Smooth muscle cell (in vitro differentiated cells): ENCODE data around the gene SUPV3L1. TPM values are rescaled to one million over a fixed set of nuclear protein-coding genes. Genes with fewer than 3 reads are reported as not detected.
A peak's percentile ranks its signal among the peaks of the same experiment; 100 is the strongest.

Source experiments
- DNase-seq: peaks from one replicate; lab custom pipeline; 2025; ENCODE audit not compliant: unreplicated experiment; lab: John Stamatoyannopoulos, UW
- H2AFZ ChIP-seq: fragments of 200-600 bp; sonication (generic); 2 replicates; pipeline ENCODE4 v1.6.0; 2016; ENCODE audit warnings: antibody characterized with exemption, low read depth, mild to moderate bottlenecking
- H3F3A ChIP-seq: fragments of 200-600 bp; sonication (generic); 2 replicates; pipeline ENCODE4 v1.6.0; 2017; ENCODE audit warnings: antibody characterized with exemption, low read depth
- H3K27ac ChIP-seq: fragments of 200-600 bp; sonication (generic); 2 replicates; pipeline ENCODE4 v1.5.1; 2016; ENCODE audit warnings: low read depth, mild to moderate bottlenecking
- H3K27me3 ChIP-seq: fragments of 200-600 bp; sonication (generic); 2 replicates; pipeline ENCODE4 v1.6.1; 2016; ENCODE audit warnings: low read depth, mild to moderate bottlenecking
- H3K36me3 ChIP-seq: fragments of 200-600 bp; sonication (generic); 2 replicates; pipeline ENCODE4 v1.5.1; 2016; ENCODE audit warnings: low read depth
- H3K4me1 ChIP-seq: fragments of 200-600 bp; sonication (generic); 2 replicates; pipeline ENCODE4 v1.5.1; 2016; ENCODE audit warnings: low read depth
- H3K4me2 ChIP-seq: fragments of 200-600 bp; sonication (generic); 2 replicates; pipeline ENCODE4 v1.6.0; 2016; ENCODE audit warnings: mild to moderate bottlenecking
- H3K4me3 ChIP-seq: fragments of 200-600 bp; sonication (generic); 2 replicates; pipeline ENCODE4 v1.5.1; 2016; ENCODE audit warnings: mild to moderate bottlenecking
- H3K79me2 ChIP-seq: fragments of 200-600 bp; sonication (generic); 2 replicates; pipeline ENCODE4 v1.6.0; 2016; ENCODE audit warnings: low read depth, mild to moderate bottlenecking
- H3K9ac ChIP-seq: fragments of 200-600 bp; sonication (generic); 2 replicates; pipeline ENCODE4 v1.6.0; 2016; ENCODE audit warnings: low read depth
- H3K9me3 ChIP-seq: fragments of 200-600 bp; sonication (generic); replicated peaks from 2 replicates; pipeline ENCODE4 v1.5.1; 2016; ENCODE audit warnings: low read depth
- H4K20me1 ChIP-seq: fragments of 200-600 bp; sonication (generic); 2 replicates; pipeline ENCODE4 v1.6.0; 2016; ENCODE audit warnings: low read depth
- WGBS: methylation state at CpG from one replicate; pipeline ENCODE4 v1.1.7; 2016; ENCODE audit warnings: low lambda C conversion rate; 5-methylcytosine and 5-hydroxymethylcytosine counted together
- polyA plus RNA-seq: library from polyadenylated mRNA; unstranded; fragments of >200 nt; fragmentation: Nextera tagmentation; extraction: Ambion mirVana; gene quantifications from 2 replicates; pipeline ENCODE4 v1.2.1, GENCODE V29; 2016
- total RNA-seq: library from RNA; depleted of rRNA; stranded (reverse); fragments of >200 nt; gene quantifications from 2 replicates; pipeline ENCODE4 v1.2.3, GENCODE V29; 2014
- TF ChIP-seq, protein P1 (sequence below): fragments of 200-600 bp; sonication (generic); IDR thresholded peaks from 2 replicates; pipeline ENCODE4 v1.5.1; 2017; ENCODE audit warnings: borderline replicate concordance, mild to moderate bottlenecking, antibody characterized with exemption; ENCODE audit not compliant: insufficient read depth, poor library complexity, severe bottlenecking

SUPV3L1 gene
- total and polyA plus RNA-seq, 2 experiments from 2014 or later, result 21.0 to 32.6 TPM

DNA sequence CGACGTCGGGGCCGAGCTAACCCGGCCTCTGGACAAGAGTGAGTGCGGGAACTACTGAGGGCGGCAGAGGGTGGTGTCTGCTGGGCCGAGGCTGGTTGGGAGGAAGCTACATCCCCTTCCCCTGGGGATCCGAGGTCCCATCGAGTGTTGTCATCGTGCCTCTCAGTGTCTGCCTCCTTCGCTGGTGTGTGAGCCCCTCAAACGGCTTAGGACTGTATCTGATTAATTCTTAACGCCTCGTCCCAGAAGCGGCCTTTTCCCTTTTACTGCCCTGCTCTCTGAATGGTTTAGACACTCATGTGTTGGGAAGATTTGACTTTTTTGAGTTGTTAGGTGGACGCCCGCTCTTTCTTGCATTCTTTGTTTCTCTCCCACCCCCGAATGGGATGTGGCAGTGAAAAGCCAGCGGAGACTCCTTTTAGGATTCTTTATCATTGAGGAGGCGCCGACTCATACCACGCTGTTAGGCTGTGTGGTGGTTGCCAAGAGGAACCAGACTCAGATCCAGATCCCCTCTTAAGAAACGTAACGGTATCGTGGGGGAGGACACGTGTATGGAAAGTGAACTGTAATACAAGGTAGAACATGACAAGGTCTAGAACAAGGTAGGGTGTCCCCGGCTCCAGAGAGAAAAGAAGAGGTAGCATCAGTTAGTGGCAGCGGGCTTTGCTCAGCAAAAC, 631 bp downstream of the SUPV3L1 start:
- Histone ChIP-seq H3K79me2 (peaks cover 49% of the 10 kb centered on the region), H3K4me3 (peak overlapping the region; percentile 99), H4K20me1 (no peaks in the 10 kb centered on the region), H3K9me3 (no peaks in the 10 kb centered on the region), H3K27me3 (no peaks in the 10 kb centered on the region), H3K4me2 (peak overlapping the region; percentile 98), H3K36me3 (no peaks in the 10 kb centered on the region), H3F3A (no peaks in the 10 kb centered on the region), H2AFZ (peak overlapping the region; percentile 78), H3K4me1 (peaks cover 9% of the 10 kb centered on the region), H3K27ac (peak overlapping the region; percentile 96), H3K9ac (peak overlapping the region; percentile 100)
- WGBS, result 6% methylated on average over 29 of the region's 29 CpGs
- TF ChIP-seq, protein P1, sequence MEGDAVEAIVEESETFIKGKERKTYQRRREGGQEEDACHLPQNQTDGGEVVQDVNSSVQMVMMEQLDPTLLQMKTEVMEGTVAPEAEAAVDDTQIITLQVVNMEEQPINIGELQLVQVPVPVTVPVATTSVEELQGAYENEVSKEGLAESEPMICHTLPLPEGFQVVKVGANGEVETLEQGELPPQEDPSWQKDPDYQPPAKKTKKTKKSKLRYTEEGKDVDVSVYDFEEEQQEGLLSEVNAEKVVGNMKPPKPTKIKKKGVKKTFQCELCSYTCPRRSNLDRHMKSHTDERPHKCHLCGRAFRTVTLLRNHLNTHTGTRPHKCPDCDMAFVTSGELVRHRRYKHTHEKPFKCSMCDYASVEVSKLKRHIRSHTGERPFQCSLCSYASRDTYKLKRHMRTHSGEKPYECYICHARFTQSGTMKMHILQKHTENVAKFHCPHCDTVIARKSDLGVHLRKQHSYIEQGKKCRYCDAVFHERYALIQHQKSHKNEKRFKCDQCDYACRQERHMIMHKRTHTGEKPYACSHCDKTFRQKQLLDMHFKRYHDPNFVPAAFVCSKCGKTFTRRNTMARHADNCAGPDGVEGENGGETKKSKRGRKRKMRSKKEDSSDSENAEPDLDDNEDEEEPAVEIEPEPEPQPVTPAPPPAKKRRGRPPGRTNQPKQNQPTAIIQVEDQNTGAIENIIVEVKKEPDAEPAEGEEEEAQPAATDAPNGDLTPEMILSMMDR, result no peak
- DNase-seq, result no peak

DNA sequence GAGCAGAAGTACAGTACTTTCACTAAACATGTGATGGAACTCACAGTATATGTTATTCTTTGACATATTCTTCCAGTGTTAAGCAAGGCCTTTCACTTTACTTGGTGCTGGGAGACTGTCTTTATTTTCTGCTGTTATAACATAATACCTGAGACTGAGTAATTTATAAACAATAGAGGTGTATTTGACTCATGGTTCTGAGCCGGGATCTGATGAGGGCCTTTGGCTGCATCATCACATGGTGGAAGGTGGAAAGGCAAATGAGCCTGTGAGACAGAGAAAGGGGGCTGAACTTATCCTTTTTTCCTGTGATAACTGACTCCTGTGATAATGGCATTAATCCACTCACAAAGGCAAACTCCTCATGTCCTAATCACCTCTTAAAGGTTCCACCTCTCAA, 1.4 kb downstream of the SUPV3L1 start:
- H2AFZ ChIP-seq, result no peak overlapping the region
- no peaks in the 10 kb centered on the region for H3K36me3 ChIP-seq
- peak overlapping the region; percentile 96 for H3K27ac ChIP-seq
- TF ChIP-seq, protein P1, result no peak
- H3F3A ChIP-seq, result no peaks in the 10 kb centered on the region
- no peaks in the 10 kb centered on the region for H3K9me3 ChIP-seq
- no peaks in the 10 kb centered on the region for H3K27me3 ChIP-seq
- no peak for DNase-seq
- H3K4me2 ChIP-seq, result peak overlapping the region; percentile 98
- 97% methylated on average over 1 of the region's 1 CpG for WGBS
- H3K79me2 ChIP-seq, result peaks cover 49% of the 10 kb centered on the region
- H3K4me3 ChIP-seq, result peak overlapping the region; percentile 99
- peaks cover 9% of the 10 kb centered on the region for H3K4me1 ChIP-seq
- peak overlapping the region; percentile 100 for H3K9ac ChIP-seq
- no peaks in the 10 kb centered on the region for H4K20me1 ChIP-seq

DNA sequence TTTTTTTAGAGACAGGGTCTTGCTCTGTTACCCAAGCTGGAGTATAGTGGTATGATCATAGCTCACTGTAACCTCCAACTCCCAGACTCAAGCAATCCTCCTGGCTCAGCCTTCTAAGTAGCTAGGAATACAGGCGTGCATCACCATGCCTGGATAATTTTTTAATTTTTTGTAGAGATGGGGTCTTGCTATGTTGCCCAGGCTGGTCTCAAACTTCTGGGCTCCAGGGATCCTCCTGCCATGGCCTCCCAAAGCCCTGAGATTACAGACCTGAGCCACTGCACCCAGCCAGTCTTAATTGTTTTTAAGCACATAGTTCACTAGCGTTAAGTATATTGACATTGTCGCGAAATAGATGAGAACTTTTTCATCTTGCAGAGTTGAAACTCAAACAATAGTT, 2.0 kb downstream of the SUPV3L1 start:
- 98% methylated on average over 4 of the region's 4 CpGs for WGBS
- no peak overlapping the region for H3K27ac ChIP-seq

More for the DNA sequence above, 2.0 kb downstream of the SUPV3L1 start:
- no peak overlapping the region for H3K4me3 ChIP-seq
- peaks cover 49% of the 10 kb centered on the region for H3K79me2 ChIP-seq
- no peak for DNase-seq
- peaks cover 9% of the 10 kb centered on the region for H3K4me1 ChIP-seq
- H3K36me3 ChIP-seq, result no peaks in the 10 kb centered on the region
- TF ChIP-seq, protein P1, result no peak
- H3K4me2 ChIP-seq, result no peak overlapping the region
- H3K27me3 ChIP-seq, result no peaks in the 10 kb centered on the region
- no peaks in the 10 kb centered on the region for H3K9me3 ChIP-seq
- no peaks in the 10 kb centered on the region for H4K20me1 ChIP-seq
- no peaks in the 10 kb centered on the region for H3F3A ChIP-seq
- H2AFZ ChIP-seq, result no peak overlapping the region
- H3K9ac ChIP-seq, result no peak overlapping the region
